Smooth muscle cell (in vitro differentiated cells): Measurements from ENCODE around the gene B3GNT8. TPM values are rescaled to one million over a fixed set of nuclear protein-coding genes. Genes with fewer than 3 reads are reported as not detected.
A peak's percentile ranks its signal among the peaks of the same experiment; 100 is the strongest.

ENCODE experiments used
- DNase-seq: peaks from one replicate; lab custom pipeline; 2025; ENCODE audit not compliant: unreplicated experiment; lab: John Stamatoyannopoulos, UW
- H2AFZ ChIP-seq: fragments of 200-600 bp; sonication (generic); 2 replicates; pipeline ENCODE4 v1.6.0; 2016; ENCODE audit warnings: antibody characterized with exemption, low read depth, mild to moderate bottlenecking
- H3F3A ChIP-seq: fragments of 200-600 bp; sonication (generic); 2 replicates; pipeline ENCODE4 v1.6.0; 2017; ENCODE audit warnings: antibody characterized with exemption, low read depth
- H3K27ac ChIP-seq: fragments of 200-600 bp; sonication (generic); 2 replicates; pipeline ENCODE4 v1.5.1; 2016; ENCODE audit warnings: low read depth, mild to moderate bottlenecking
- H3K27me3 ChIP-seq: fragments of 200-600 bp; sonication (generic); 2 replicates; pipeline ENCODE4 v1.6.1; 2016; ENCODE audit warnings: low read depth, mild to moderate bottlenecking
- H3K36me3 ChIP-seq: fragments of 200-600 bp; sonication (generic); 2 replicates; pipeline ENCODE4 v1.5.1; 2016; ENCODE audit warnings: low read depth
- H3K4me1 ChIP-seq: fragments of 200-600 bp; sonication (generic); 2 replicates; pipeline ENCODE4 v1.5.1; 2016; ENCODE audit warnings: low read depth
- H3K4me2 ChIP-seq: fragments of 200-600 bp; sonication (generic); 2 replicates; pipeline ENCODE4 v1.6.0; 2016; ENCODE audit warnings: mild to moderate bottlenecking
- H3K4me3 ChIP-seq: fragments of 200-600 bp; sonication (generic); 2 replicates; pipeline ENCODE4 v1.5.1; 2016; ENCODE audit warnings: mild to moderate bottlenecking
- H3K79me2 ChIP-seq: fragments of 200-600 bp; sonication (generic); 2 replicates; pipeline ENCODE4 v1.6.0; 2016; ENCODE audit warnings: low read depth, mild to moderate bottlenecking
- H3K9ac ChIP-seq: fragments of 200-600 bp; sonication (generic); 2 replicates; pipeline ENCODE4 v1.6.0; 2016; ENCODE audit warnings: low read depth
- H3K9me3 ChIP-seq: fragments of 200-600 bp; sonication (generic); replicated peaks from 2 replicates; pipeline ENCODE4 v1.5.1; 2016; ENCODE audit warnings: low read depth
- H4K20me1 ChIP-seq: fragments of 200-600 bp; sonication (generic); 2 replicates; pipeline ENCODE4 v1.6.0; 2016; ENCODE audit warnings: low read depth
- CTCF ChIP-seq: fragments of 200-600 bp; sonication (generic); IDR thresholded peaks from 2 replicates; pipeline ENCODE4 v1.5.1; 2017; ENCODE audit warnings: borderline replicate concordance, mild to moderate bottlenecking, antibody characterized with exemption; ENCODE audit not compliant: insufficient read depth, poor library complexity, severe bottlenecking
- WGBS: methylation state at CpG from one replicate; pipeline ENCODE4 v1.1.7; 2016; ENCODE audit warnings: low lambda C conversion rate; 5-methylcytosine and 5-hydroxymethylcytosine counted together
- polyA plus RNA-seq: library from polyadenylated mRNA; unstranded; fragments of >200 nt; fragmentation: Nextera tagmentation; extraction: Ambion mirVana; gene quantifications from 2 replicates; pipeline ENCODE4 v1.2.1, GENCODE V29; 2016
- total RNA-seq: library from RNA; depleted of rRNA; stranded (reverse); fragments of >200 nt; gene quantifications from 2 replicates; pipeline ENCODE4 v1.2.3, GENCODE V29; 2014

Gene B3GNT8
- total and polyA plus RNA-seq, 2 experiments from 2014 or later, result 0.85 to 1.7 TPM

- H3K4me3 ChIP-seq, result peak overlapping the region; percentile 83
- H3K36me3 ChIP-seq, result no peaks in the 10 kb centered on the region
- 77% methylated on average over 3 of the region's 3 CpGs for WGBS
- DNase-seq, result no peak
- H3K9ac ChIP-seq, result peak overlapping the region; percentile 96
- TF ChIP-seq CTCF, result no peak
- H3K4me1 ChIP-seq, result peaks cover 16% of the 10 kb centered on the region
- H3K9me3 ChIP-seq, result no peaks in the 10 kb centered on the region
- H2AFZ ChIP-seq, result no peak overlapping the region
- peak overlapping the region; percentile 97 for H3K4me2 ChIP-seq
- no peak overlapping the region for H3K27ac ChIP-seq
- H3K27me3 ChIP-seq, result no peaks in the 10 kb centered on the region
- no peaks in the 10 kb centered on the region for H4K20me1 ChIP-seq
- peaks cover 21% of the 10 kb centered on the region for H3K79me2 ChIP-seq
- no peaks in the 10 kb centered on the region for H3F3A ChIP-seq
These were observed 28.6 kb downstream of the B3GNT8 start for GRCh38 chr19:41398598-41398997.

GRCh38 chr19:41398050-41398418 is 29.1 kb downstream of the B3GNT8 start:
- Histone ChIP-seq H4K20me1 (no peaks in the 10 kb centered on the region), H3K27ac (peak overlapping the region; percentile 91), H3K4me3 (peak overlapping the region; percentile 83), H3K27me3 (no peaks in the 10 kb centered on the region), H3K4me1 (peaks cover 16% of the 10 kb centered on the region), H3K9ac (peak overlapping the region; percentile 96), H3F3A (no peaks in the 10 kb centered on the region), H3K4me2 (peak overlapping the region; percentile 97), H3K79me2 (peaks cover 21% of the 10 kb centered on the region), H2AFZ (peak overlapping the region; percentile 79), H3K9me3 (no peaks in the 10 kb centered on the region), H3K36me3 (no peaks in the 10 kb centered on the region)
- no peak for DNase-seq
- no peak for TF ChIP-seq CTCF
- WGBS, result 2% methylated on average over 5 of the region's 5 CpGs

- TF ChIP-seq CTCF, result no peak
- Histone ChIP-seq H3K36me3 (no peaks in the 10 kb centered on the region), H2AFZ (peak within 1 kb of the TSS; percentile 79), H3K27me3 (no peaks in the 10 kb centered on the region), H3K4me3 (peak within 1 kb of the TSS; percentile 83), H3K9me3 (no peaks in the 10 kb centered on the region), H3K9ac (peak within 1 kb of the TSS; percentile 96), H3K4me2 (peak within 1 kb of the TSS; percentile 97), H3F3A (no peaks in the 10 kb centered on the region), H3K79me2 (peaks cover 21% of the 10 kb centered on the region), H4K20me1 (no peaks in the 10 kb centered on the region), H3K27ac (peak within 1 kb of the TSS; percentile 91), H3K4me1 (peaks cover 16% of the 10 kb centered on the region)
- peak; percentile 88 for DNase-seq
- WGBS, result under 1% methylated on average over 50 of the region's 50 CpGs
These were observed 29.8 kb downstream of the B3GNT8 start, which contains the start of the genes BCKDHA and EXOSC5 for GRCh38 chr19:41397086-41398049. Gene BCKDHA (plus strand): TSS chr19:41397818. CDS start chr19:41397828, 10 bp downstream. Gene EXOSC5 (minus strand): TSS chr19:41397359. CDS start chr19:41397328, 31 bp downstream.
